ENCODE data around the gene GNPDA1.
A peak's percentile ranks its signal among the peaks of the same experiment; 100 is the strongest.
"Not testable (repeated sequence)": the region's sequence is repeated elsewhere in the genome, so short reads cannot be mapped to it uniquely, and the experiment has no call there.

The GNPDA1 gene

DNA sequence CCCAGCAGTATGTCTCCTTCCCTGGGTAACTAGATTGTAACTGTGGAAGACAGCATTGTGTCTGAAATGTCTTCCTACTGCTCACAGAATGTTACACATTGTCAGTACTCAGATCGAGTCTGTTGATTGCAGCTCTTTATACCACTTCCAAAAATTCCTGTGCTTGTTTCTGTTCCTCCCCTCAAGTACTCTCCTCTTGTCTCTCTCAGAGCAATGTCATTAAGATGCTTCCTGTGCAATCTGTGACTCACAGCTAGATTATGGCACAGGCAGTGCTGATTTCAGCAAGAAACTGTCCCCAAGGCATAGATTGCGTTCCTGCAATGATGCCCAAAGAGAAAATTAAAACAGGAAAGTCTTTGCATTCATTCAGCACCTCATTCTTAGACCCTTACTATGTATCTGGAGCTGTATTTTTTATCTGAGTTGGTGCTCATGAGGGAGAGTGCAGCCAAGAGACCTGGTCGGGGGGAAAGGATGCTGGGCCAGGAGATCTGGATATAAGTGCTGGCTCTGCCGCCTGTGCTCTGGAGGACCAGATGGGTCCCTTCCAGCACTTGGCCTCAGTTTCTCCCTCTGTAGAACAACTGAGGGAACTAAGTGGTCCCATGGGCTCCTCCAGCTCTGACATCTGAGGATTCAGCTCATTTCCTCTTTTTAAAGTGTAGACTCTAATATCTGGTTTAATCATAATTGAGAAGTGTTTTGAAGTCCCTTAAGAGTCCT lies 40.8 kb upstream of the GNPDA1 start:
- H3K9me3 Mint-ChIP-seq: no peaks in the 10 kb centered on the region
- H3K36me3 Mint-ChIP-seq (ENCODE audit: low read depth): no peaks in the 10 kb centered on the region
- peaks cover 15% of the 10 kb centered on the region for H3K4me1 Mint-ChIP-seq
- no peak overlapping the region for H3K4me3 Mint-ChIP-seq
- no peaks in the 10 kb centered on the region for H3K27me3 Mint-ChIP-seq (ENCODE audit: low read depth)
- TF ChIP-seq, protein P1, sequence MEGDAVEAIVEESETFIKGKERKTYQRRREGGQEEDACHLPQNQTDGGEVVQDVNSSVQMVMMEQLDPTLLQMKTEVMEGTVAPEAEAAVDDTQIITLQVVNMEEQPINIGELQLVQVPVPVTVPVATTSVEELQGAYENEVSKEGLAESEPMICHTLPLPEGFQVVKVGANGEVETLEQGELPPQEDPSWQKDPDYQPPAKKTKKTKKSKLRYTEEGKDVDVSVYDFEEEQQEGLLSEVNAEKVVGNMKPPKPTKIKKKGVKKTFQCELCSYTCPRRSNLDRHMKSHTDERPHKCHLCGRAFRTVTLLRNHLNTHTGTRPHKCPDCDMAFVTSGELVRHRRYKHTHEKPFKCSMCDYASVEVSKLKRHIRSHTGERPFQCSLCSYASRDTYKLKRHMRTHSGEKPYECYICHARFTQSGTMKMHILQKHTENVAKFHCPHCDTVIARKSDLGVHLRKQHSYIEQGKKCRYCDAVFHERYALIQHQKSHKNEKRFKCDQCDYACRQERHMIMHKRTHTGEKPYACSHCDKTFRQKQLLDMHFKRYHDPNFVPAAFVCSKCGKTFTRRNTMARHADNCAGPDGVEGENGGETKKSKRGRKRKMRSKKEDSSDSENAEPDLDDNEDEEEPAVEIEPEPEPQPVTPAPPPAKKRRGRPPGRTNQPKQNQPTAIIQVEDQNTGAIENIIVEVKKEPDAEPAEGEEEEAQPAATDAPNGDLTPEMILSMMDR (IDR thresholded peaks at IDR 0.05; ENCODE audit: unreplicated experiment in 3 of 3): no peak
- H3K27ac Mint-ChIP-seq: peak overlapping the region in 2 of 3 experiments; percentile 14 to 19

DNA sequence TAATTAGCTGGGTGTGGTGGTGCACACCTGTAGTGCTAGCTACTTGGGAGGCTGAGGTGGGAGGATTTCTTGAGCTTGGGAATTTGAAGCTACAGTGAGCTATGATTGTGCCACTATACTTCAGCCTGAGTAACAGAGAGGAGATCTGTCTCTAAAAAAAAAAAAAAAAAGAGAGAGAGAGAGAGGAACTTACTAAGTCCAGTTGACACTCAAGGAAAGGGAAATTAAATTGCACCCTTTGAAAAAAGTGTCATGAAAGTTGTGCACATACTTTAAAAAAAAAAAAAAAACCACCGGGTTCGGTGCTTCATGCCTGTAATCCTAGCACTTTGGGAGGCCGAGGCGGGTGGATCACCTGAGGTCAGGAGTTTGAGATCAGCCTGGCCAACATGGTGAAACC lies 39.2 kb upstream of the GNPDA1 start:
- not testable (repeated sequence) for H3K36me3 Mint-ChIP-seq (ENCODE audit: low read depth); H3K27me3 Mint-ChIP-seq (ENCODE audit: low read depth); H3K4me1 Mint-ChIP-seq; H3K27ac Mint-ChIP-seq; H3K4me3 Mint-ChIP-seq; H3K9me3 Mint-ChIP-seq

DNA sequence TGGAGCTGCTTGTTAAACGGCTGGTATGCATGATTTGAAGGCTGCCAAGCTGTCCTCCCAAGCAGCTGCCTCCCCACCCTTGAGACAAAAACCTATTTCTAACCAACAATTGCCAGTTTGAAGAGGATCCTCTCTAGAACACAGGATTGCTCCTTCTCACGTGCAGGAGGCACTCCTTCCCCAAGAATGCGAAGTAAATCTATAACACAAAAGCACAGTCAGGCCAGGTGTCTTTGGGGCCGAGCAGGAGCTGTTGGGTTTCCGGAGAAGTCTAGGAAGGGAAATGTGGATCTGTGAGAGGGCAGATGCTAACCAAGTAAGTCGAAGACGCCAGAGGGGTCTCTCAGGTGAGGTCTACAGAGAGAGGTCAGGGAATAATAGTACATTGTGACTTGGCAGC lies 35.4 kb upstream of the GNPDA1 start:
- Mint-ChIP-seq H3K27ac (no peak overlapping the region), H3K27me3 (ENCODE audit: low read depth) (no peaks in the 10 kb centered on the region), H3K4me1 (peaks cover 1% of the 10 kb centered on the region), H3K4me3 (no peak overlapping the region), H3K9me3 (peaks cover 6% of the 10 kb centered on the region), H3K36me3 (ENCODE audit: low read depth) (no peaks in the 10 kb centered on the region)
- TF ChIP-seq, protein P1 (IDR thresholded peaks at IDR 0.05; ENCODE audit: unreplicated experiment in 3 of 3): no peak

DNA sequence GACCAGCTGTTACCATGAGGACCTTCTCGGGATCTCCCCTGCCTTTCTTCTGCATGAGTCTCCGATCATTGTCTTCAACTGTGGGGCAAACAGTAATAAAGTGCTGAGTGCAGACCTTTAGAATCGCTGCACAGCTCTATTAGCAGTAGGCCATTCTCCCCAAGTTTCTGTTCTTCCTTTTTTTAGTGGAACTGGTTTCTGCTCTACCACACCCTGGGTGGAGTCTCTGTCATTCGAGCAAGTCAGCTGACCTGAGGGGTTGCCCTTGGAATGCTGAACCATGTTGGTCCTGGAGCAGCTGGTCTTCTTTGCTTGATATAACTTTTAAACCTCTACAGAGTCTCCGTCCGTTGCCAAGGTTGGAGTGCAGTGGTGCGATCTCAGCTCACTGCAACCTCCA lies 33.4 kb upstream of the GNPDA1 start:
- Mint-ChIP-seq H3K27me3 (ENCODE audit: low read depth) (no peaks in the 10 kb centered on the region), H3K36me3 (ENCODE audit: low read depth) (no peaks in the 10 kb centered on the region), H3K27ac (no peak overlapping the region), H3K4me3 (no peak overlapping the region), H3K9me3 (peaks cover 6% of the 10 kb centered on the region), H3K4me1 (no peaks in the 10 kb centered on the region)
- TF ChIP-seq, protein P1 (IDR thresholded peaks at IDR 0.05; ENCODE audit: unreplicated experiment in 3 of 3): no peak

DNA sequence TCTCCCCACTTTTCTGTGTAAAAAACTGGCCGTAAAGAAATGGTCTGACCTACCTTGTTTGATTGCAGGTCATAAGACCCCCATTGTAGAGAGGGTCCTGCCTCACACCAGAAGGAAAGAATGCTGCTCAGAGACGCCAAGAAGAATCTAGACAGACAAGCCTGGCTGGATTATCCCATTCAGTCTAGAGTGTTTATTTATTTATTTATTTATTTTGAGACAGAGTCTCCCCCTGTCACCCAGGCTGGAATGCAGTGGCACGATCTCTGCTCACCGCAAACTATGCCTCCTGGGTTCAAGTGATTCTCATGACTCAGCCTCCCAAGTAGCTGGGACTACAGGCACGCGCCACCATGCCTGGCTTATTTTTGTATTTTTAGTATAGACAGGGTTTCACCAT lies 28.1 kb upstream of the GNPDA1 start:
- H3K27ac Mint-ChIP-seq; H3K4me3 Mint-ChIP-seq; H3K4me1 Mint-ChIP-seq; H3K27me3 Mint-ChIP-seq (ENCODE audit: low read depth); H3K36me3 Mint-ChIP-seq (ENCODE audit: low read depth); H3K9me3 Mint-ChIP-seq: not testable (repeated sequence)

DNA sequence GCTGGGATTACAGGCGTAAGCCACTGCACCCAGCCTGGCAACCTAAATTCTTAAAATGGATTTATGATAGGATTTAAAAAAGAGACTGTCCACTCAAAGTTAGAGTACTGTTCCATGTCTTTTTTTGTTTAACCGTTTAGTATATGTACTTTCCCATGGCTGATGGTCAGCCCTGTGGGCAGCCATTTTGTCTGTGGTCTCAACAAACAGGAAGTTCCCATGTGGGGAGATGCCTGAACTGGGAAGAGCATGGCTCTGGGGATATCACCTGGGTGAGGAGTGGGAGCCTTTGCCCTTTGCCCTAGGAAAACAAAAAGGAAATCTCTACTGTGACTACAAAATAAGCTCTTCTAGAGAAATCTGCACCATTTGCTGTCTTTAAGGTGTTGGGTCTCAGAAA lies 27.5 kb upstream of the GNPDA1 start:
- no peak overlapping the region for H3K27ac Mint-ChIP-seq
- H3K27me3 Mint-ChIP-seq (ENCODE audit: low read depth): no peaks in the 10 kb centered on the region
- H3K4me1 Mint-ChIP-seq: no peaks in the 10 kb centered on the region
- no peaks in the 10 kb centered on the region for H3K36me3 Mint-ChIP-seq (ENCODE audit: low read depth)
- no peak overlapping the region for H3K4me3 Mint-ChIP-seq
- H3K9me3 Mint-ChIP-seq: peaks cover 4% of the 10 kb centered on the region
- TF ChIP-seq, protein P1 (IDR thresholded peaks at IDR 0.05; ENCODE audit: unreplicated experiment in 3 of 3): no peak

DNA sequence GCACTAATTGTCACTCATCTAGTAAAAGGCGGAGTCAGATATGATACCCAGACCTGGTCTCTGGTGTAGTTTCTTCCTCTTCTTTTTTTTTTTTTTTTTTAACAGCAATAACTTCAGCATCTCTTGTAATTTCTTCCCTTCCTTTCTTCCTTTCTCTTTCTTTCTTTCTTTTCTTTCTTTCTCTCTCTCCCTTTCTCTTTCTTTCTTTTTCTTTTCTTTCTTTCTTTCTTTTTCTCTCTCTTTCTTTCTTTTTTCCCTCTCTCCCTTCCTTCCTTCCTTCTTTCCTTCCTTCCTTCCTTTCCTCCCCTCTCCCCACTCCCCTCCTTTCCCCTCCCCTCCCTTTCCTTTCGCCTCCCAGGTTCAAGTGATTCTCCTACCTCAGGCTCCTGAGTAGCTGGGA lies 25.9 kb upstream of the GNPDA1 start:
- TF ChIP-seq, protein P1 (IDR thresholded peaks at IDR 0.05; ENCODE audit: unreplicated experiment in 3 of 3): no peak
- Mint-ChIP-seq H3K27me3 (ENCODE audit: low read depth) (no peaks in the 10 kb centered on the region), H3K4me3 (no peak overlapping the region), H3K27ac (no peak overlapping the region), H3K4me1 (no peaks in the 10 kb centered on the region), H3K9me3 (no peaks in the 10 kb centered on the region), H3K36me3 (ENCODE audit: low read depth) (no peaks in the 10 kb centered on the region)

DNA sequence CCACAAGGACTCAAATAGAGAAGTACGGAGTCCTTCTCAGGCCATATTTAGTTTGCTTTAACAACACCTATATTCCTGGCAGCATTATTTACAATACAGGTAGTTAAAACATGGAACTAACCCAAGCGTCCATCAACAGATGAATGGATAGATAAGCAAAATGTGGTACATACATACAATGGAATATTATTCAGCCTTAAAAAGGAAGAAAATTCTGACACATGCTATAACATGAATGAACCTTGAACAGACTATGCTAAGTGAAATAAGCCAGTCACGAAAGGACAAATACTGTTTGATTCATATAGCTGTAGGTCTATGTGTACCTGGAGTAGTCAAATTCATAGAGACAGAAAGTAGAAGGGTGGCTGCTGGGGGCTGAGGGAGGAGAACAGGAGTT lies 24.8 kb upstream of the GNPDA1 start:
- H3K36me3 Mint-ChIP-seq (ENCODE audit: low read depth); H3K27me3 Mint-ChIP-seq (ENCODE audit: low read depth); H3K9me3 Mint-ChIP-seq; H3K4me1 Mint-ChIP-seq; H3K4me3 Mint-ChIP-seq; H3K27ac Mint-ChIP-seq: not testable (repeated sequence)

All from nephron (organoid).